ENCODE measurements around the gene MRGPRD. TPM values are rescaled to one million over a fixed set of nuclear protein-coding genes. Genes with fewer than 3 reads are reported as not detected.

The MRGPRD gene
- total and polyA plus RNA-seq, 2 experiments from 2014 or later, result not detected

DNA sequence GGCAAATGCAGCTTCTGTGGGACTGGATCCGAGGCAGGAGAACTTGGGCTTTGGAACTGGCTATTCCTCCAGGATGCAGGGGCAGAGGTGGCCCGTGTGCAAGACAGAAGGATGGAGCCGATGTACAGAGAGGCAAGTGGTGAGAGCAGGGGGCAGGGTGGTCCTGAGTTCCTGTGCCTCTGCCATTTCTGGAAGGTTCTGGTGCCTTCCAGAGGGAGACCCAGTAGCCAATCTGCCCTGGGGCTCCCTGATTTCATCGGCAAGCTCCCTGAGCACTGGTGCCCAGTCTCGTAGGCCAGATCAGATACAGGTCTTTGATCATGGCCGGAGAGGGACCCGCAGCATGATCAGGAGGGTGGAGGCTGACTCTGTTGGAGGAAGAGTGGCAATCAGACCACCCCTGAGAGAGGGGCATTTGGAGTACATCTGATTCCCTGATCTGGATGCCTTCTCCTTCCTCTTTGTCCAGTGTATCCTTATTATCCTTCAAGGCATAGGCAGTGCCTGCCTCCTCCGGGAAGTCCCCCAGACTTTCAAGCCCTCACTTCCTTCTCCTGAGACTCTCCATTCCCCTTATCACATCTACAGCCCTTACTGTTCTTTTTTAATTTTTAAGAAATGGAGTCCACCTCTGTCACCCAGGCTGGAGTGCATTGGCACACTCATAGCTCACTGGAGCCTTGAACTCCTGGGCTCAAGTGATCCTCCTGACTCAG, 9.7 kb downstream of the MRGPRD start:
- H3K36me3 ChIP-seq (ENCODE audit: insufficient read depth), result no peaks in the 10 kb centered on the region
- H3K36me3 Mint-ChIP-seq (ENCODE audit: low read depth), result peaks cover 3% of the 10 kb centered on the region; the same call in 2 of the 3 replicates
- no peak overlapping the region for H3K27ac Mint-ChIP-seq
- H3K27me3 ChIP-seq (ENCODE audit: insufficient read depth), result no peaks in the 10 kb centered on the region
- peaks cover 2% of the 10 kb centered on the region for H3K27me3 Mint-ChIP-seq (ENCODE audit: insufficient read depth, low read depth, poor library complexity)
- no peak overlapping the region for H3K27ac ChIP-seq (ENCODE audit: low read depth)
- no peak overlapping the region; the same call in 1 of the 2 replicates for H2AFZ ChIP-seq
- TF ChIP-seq EZH2 (IDR thresholded peaks at IDR 0.05; ENCODE audit: low read depth, unreplicated experiment), result no peak
- no peak for TF ChIP-seq NANOG (IDR thresholded peaks at IDR 0.05; ENCODE audit: borderline replicate concordance)
- TF ChIP-seq, protein P1, sequence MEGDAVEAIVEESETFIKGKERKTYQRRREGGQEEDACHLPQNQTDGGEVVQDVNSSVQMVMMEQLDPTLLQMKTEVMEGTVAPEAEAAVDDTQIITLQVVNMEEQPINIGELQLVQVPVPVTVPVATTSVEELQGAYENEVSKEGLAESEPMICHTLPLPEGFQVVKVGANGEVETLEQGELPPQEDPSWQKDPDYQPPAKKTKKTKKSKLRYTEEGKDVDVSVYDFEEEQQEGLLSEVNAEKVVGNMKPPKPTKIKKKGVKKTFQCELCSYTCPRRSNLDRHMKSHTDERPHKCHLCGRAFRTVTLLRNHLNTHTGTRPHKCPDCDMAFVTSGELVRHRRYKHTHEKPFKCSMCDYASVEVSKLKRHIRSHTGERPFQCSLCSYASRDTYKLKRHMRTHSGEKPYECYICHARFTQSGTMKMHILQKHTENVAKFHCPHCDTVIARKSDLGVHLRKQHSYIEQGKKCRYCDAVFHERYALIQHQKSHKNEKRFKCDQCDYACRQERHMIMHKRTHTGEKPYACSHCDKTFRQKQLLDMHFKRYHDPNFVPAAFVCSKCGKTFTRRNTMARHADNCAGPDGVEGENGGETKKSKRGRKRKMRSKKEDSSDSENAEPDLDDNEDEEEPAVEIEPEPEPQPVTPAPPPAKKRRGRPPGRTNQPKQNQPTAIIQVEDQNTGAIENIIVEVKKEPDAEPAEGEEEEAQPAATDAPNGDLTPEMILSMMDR (conservative IDR thresholded peaks at IDR 0.05; ENCODE audit: low read depth in 2 of 2), result no peak
- TF ChIP-seq, protein P2, sequence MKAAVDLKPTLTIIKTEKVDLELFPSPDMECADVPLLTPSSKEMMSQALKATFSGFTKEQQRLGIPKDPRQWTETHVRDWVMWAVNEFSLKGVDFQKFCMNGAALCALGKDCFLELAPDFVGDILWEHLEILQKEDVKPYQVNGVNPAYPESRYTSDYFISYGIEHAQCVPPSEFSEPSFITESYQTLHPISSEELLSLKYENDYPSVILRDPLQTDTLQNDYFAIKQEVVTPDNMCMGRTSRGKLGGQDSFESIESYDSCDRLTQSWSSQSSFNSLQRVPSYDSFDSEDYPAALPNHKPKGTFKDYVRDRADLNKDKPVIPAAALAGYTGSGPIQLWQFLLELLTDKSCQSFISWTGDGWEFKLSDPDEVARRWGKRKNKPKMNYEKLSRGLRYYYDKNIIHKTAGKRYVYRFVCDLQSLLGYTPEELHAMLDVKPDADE (IDR thresholded peaks at IDR 0.05), result no peak
- no peak for TF ChIP-seq STAT1 (IDR thresholded peaks at IDR 0.05; ENCODE audit: unreplicated experiment)
- TF ChIP-seq, protein P3, sequence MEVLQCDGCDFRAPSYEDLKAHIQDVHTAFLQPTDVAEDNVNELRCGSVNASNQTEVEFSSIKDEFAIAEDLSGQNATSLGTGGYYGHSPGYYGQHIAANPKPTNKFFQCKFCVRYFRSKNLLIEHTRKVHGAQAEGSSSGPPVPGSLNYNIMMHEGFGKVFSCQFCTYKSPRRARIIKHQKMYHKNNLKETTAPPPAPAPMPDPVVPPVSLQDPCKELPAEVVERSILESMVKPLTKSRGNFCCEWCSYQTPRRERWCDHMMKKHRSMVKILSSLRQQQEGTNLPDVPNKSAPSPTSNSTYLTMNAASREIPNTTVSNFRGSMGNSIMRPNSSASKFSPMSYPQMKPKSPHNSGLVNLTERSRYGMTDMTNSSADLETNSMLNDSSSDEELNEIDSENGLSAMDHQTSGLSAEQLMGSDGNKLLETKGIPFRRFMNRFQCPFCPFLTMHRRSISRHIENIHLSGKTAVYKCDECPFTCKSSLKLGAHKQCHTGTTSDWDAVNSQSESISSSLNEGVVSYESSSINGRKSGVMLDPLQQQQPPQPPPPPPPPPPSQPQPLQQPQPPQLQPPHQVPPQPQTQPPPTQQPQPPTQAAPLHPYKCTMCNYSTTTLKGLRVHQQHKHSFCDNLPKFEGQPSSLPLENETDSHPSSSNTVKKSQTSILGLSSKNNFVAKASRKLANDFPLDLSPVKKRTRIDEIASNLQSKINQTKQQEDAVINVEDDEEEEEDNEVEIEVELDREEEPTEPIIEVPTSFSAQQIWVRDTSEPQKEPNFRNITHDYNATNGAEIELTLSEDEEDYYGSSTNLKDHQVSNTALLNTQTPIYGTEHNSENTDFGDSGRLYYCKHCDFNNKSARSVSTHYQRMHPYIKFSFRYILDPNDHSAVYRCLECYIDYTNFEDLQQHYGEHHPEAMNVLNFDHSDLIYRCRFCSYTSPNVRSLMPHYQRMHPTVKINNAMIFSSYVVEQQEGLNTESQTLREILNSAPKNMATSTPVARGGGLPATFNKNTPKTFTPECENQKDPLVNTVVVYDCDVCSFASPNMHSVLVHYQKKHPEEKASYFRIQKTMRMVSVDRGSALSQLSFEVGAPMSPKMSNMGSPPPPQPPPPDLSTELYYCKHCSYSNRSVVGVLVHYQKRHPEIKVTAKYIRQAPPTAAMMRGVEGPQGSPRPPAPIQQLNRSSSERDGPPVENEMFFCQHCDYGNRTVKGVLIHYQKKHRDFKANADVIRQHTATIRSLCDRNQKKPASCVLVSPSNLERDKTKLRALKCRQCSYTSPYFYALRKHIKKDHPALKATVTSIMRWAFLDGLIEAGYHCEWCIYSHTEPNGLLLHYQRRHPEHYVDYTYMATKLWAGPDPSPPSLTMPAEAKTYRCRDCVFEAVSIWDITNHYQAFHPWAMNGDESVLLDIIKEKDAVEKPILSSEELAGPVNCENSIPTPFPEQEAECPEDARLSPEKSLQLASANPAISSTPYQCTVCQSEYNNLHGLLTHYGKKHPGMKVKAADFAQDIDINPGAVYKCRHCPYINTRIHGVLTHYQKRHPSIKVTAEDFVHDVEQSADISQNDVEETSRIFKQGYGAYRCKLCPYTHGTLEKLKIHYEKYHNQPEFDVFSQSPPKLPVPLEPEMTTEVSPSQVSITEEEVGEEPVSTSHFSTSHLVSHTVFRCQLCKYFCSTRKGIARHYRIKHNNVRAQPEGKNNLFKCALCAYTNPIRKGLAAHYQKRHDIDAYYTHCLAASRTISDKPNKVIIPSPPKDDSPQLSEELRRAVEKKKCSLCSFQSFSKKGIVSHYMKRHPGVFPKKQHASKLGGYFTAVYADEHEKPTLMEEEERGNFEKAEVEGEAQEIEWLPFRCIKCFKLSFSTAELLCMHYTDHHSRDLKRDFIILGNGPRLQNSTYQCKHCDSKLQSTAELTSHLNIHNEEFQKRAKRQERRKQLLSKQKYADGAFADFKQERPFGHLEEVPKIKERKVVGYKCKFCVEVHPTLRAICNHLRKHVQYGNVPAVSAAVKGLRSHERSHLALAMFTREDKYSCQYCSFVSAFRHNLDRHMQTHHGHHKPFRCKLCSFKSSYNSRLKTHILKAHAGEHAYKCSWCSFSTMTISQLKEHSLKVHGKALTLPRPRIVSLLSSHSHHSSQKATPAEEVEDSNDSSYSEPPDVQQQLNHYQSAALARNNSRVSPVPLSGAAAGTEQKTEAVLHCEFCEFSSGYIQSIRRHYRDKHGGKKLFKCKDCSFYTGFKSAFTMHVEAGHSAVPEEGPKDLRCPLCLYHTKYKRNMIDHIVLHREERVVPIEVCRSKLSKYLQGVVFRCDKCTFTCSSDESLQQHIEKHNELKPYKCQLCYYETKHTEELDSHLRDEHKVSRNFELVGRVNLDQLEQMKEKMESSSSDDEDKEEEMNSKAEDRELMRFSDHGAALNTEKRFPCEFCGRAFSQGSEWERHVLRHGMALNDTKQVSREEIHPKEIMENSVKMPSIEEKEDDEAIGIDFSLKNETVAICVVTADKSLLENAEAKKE (CRISPR knock-in tag; IDR thresholded peaks at IDR 0.05), result no peak
- no peak for TF ChIP-seq ZNF114 (CRISPR knock-in tag; IDR thresholded peaks at IDR 0.05)
- no peak for TF ChIP-seq CREB1 (CRISPR knock-in tag; IDR thresholded peaks at IDR 0.05; ENCODE audit: low read depth)
- TF ChIP-seq POLR2AphosphoS5 (IDR thresholded peaks at IDR 0.05; ENCODE audit: low read depth), result no peak
- TF ChIP-seq ZNF331 (CRISPR knock-in tag; IDR thresholded peaks at IDR 0.05; ENCODE audit: low read depth), result no peak
- no peak for TF ChIP-seq JUNB (IDR thresholded peaks at IDR 0.05; ENCODE audit: unreplicated experiment)
- TF ChIP-seq, protein P4, sequence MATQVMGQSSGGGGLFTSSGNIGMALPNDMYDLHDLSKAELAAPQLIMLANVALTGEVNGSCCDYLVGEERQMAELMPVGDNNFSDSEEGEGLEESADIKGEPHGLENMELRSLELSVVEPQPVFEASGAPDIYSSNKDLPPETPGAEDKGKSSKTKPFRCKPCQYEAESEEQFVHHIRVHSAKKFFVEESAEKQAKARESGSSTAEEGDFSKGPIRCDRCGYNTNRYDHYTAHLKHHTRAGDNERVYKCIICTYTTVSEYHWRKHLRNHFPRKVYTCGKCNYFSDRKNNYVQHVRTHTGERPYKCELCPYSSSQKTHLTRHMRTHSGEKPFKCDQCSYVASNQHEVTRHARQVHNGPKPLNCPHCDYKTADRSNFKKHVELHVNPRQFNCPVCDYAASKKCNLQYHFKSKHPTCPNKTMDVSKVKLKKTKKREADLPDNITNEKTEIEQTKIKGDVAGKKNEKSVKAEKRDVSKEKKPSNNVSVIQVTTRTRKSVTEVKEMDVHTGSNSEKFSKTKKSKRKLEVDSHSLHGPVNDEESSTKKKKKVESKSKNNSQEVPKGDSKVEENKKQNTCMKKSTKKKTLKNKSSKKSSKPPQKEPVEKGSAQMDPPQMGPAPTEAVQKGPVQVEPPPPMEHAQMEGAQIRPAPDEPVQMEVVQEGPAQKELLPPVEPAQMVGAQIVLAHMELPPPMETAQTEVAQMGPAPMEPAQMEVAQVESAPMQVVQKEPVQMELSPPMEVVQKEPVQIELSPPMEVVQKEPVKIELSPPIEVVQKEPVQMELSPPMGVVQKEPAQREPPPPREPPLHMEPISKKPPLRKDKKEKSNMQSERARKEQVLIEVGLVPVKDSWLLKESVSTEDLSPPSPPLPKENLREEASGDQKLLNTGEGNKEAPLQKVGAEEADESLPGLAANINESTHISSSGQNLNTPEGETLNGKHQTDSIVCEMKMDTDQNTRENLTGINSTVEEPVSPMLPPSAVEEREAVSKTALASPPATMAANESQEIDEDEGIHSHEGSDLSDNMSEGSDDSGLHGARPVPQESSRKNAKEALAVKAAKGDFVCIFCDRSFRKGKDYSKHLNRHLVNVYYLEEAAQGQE (IDR thresholded peaks at IDR 0.05; ENCODE audit: unreplicated experiment), result no peak
- no peak for TF ChIP-seq EZH2phosphoT487 (IDR thresholded peaks at IDR 0.05; ENCODE audit: unreplicated experiment)
- H4K20me1 ChIP-seq (replicated peaks; ENCODE audit: insufficient read depth), result no peaks in the 10 kb centered on the region
- no peaks in the 10 kb centered on the region for H3K4me1 ChIP-seq (ENCODE audit: insufficient read depth)
- peaks cover 5% of the 10 kb centered on the region; the same call in 2 of the 3 replicates for H3K4me1 Mint-ChIP-seq
- H3K9me3 Mint-ChIP-seq, result peaks cover 6% of the 10 kb centered on the region
- H3K4me3 Mint-ChIP-seq, result no peak overlapping the region
- ATAC-seq, result no peak
- H3K4me2 ChIP-seq, result no peak overlapping the region
- H3K9me2 ChIP-seq (ENCODE audit: insufficient read depth), result 0 out of 2 replicates have a peak, but pooled peaks cover 6% of the 10 kb centered on the region
- DNase-seq (ENCODE audit: low spot score), result no peak
- no peaks in the 10 kb centered on the region for H3K79me2 ChIP-seq (replicated peaks; ENCODE audit: insufficient read depth)
- H3K4me3 ChIP-seq, result no peak overlapping the region
- no peaks in the 10 kb centered on the region for H3F3A ChIP-seq (replicated peaks; ENCODE audit: low read depth)

Measured in GM23338 (cell line).